HG02678 (cell line): ENCODE data around the gene NUTM2E.
"Not testable (repeated sequence)": the region's sequence is repeated elsewhere in the genome, so short reads cannot be mapped to it uniquely, and the experiment has no call there.

Experiments used
- ATAC-seq: cut with Tn5 transposase; IDR thresholded peaks from one replicate; pipeline ENCODE4 v1.9.1; 2021; ENCODE audit warnings: mild to moderate bottlenecking, moderate library complexity; ENCODE audit not compliant: unreplicated experiment

NUTM2E gene

DNA sequence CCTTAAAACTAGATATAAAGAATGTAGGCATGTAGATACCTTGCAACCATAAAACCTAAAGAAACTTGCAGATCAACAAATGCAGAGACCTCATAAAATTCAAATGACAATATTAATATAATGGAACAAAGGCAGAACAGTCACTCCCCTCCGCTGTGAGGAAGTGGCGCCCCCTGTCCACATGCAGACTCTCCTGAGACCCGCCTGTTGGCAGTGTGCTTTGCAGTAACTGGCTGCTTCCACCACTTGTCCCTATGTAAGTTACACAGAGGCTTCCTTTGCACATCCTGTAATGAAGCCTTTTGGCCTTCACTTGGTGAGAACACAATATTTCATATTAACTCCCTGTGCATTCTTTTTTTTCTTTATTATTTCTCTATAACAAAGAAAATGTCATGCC is 36.3 kb downstream of the NUTM2E start:
- not testable (repeated sequence) for ATAC-seq

DNA sequence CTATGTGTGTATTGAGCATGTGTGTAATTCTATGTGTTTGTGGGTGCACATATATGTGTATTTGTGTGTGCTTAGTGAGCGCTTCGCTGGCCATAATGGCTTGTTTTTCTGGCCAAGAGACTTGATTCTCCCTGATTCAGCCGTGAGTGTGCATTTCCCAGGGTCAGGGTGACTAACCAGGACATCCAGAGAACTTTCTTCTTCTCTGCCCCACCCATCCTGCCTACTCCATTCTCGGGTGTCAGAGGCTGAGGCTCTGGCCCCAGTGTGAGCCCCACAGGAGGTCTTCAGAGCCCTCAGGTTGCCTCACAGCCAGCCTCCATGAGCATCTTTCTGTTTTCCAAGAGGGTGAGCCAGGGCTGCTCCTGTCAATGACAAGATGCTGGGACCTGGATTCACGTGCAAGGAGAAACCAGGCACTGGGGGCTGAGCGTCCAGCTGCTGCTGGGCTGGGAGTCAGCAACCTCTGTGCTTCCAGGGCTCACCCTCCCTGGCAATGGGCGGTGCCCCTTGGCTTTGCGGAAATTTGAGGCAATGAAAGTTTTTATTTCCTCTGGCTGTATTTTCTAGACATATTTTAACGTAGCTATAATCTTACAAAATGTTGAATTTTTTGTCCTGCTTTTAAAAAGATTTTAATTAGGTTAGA is 40.5 kb downstream of the NUTM2E start:
- not testable (repeated sequence) for ATAC-seq

DNA sequence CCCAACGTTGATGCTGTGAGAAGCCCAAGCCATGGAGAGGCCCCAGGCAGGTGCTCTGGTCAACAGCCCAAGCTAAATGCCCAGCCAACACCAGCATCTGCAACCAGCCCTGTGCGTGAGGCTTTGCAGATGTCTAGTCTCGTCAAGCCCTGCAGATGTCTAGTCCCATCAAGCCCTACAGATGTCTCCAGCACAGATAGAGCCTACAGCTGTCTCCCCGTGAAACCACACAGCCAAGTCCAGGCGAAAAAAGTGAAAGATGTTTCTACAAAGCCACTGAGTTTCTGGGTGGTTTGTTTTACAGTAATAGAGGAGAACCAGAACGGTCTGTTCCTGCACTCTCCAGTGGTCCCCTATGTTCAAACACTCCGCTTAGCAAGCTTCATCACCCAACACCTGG is 41.5 kb downstream of the NUTM2E start:
- not testable (repeated sequence) for ATAC-seq

DNA sequence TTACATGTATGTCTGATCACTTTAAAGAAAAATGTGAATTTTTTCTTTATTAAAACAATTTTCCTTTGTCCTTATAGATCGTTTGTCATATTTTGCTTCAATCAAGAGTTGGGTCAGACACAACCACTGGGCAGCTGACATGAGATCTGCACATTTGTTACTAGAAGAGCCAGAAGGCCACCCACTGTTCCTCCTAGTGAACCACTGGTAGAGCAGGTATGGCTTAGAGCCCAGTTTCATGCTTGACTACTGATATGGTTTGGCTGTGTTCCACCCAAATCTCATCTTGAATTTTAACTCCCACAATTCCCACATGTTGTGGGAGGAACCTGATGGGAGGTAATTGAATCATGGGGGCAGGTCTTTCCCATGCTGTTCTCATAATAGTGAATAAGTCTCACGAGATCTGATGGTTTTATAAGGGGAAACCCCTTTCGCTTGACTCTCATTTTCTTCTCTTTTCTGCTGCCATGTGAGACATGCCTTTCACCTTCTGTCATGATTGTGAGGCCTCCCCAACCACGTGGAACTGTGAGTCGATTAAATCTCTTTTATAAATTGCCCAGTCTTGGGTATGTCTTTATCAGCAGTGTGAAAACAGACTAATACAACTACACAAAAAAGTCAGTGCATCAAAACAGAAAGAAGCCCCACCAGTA is 43.0 kb downstream of the NUTM2E start:
- ATAC-seq = not testable (repeated sequence)

DNA sequence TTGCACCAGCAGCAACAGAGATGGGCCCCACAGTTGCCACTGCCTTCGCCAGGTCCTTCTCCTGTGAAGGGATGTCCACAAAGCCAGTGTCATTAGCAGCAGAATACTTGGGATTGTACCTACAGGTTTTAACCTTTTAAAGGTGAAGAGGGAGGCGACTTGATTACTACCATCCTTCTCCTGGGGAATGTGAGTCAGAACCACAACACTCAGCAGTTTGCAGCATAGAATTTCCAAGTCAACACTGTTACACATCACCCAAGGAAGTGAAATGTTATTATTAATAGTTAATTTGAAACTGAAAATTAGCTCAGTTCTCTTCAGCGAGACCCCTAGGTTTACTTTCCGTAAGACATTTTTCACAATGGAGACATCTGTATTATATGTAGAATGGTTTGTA is 45.2 kb downstream of the NUTM2E start:
- not testable (repeated sequence) for ATAC-seq
